Cardiac muscle cell (in vitro differentiated cells and primary cell): Measurements from ENCODE around the gene FHL3. TPM values are rescaled to one million over a fixed set of nuclear protein-coding genes. Genes with fewer than 3 reads are reported as not detected.

ENCODE experiments used
- DNase-seq, 2 donors: peaks; one replicate each; pipeline versions ENCODE4 v3.0.0 to v3.0.0-alpha.2; 2010 to 2017; ENCODE audit warnings: low read depth in 1 of 2, low spot score in 1 of 2
- H3K27ac ChIP-seq: fragments of 200-600 bp; sonication (generic); 2 replicates; pipeline ENCODE4 v1.5.1; 2016
- H3K27me3 ChIP-seq: fragments of 200-600 bp; sonication (generic); 2 replicates; pipeline ENCODE4 v1.6.0; 2016; ENCODE audit warnings: control low read depth
- H3K36me3 ChIP-seq: fragments of 200-600 bp; sonication (generic); 2 replicates; pipeline ENCODE4 v1.5.1; 2016; ENCODE audit warnings: control low read depth
- H3K4me1 ChIP-seq: fragments of 200-600 bp; sonication (generic); 2 replicates; pipeline ENCODE4 v1.8.1; 2017; ENCODE audit warnings: low read depth, mild to moderate bottlenecking, mixed run types
- H3K4me3 ChIP-seq: fragments of 200-600 bp; sonication (generic); 2 replicates; pipeline ENCODE4 v1.5.1; 2016; ENCODE audit warnings: mild to moderate bottlenecking
- H3K9me3 ChIP-seq: fragments of 200-600 bp; sonication (generic); 2 replicates; pipeline ENCODE4 v1.5.1; 2017; ENCODE audit warnings: low read depth, mild to moderate bottlenecking, control low read depth
- CTCF ChIP-seq: IDR thresholded peaks from 2 replicates; pipeline ENCODE4 v1.5.1; 2012; ENCODE audit warnings: low read depth, mild to moderate bottlenecking, low read length
- polyA plus RNA-seq: library from polyadenylated mRNA; unstranded; fragments of >200 nt; fragmentation: Nextera tagmentation; extraction: Ambion mirVana; gene quantifications from 2 replicates; pipeline ENCODE4 v1.2.1, GENCODE V29; 2016
- total RNA-seq: library from RNA; depleted of rRNA; stranded (reverse); fragments of >200 nt; gene quantifications from 2 replicates; pipeline ENCODE4 v1.2.3, GENCODE V29; 2016

The FHL3 gene
- total and polyA plus RNA-seq, 2 experiments from 2014 or later: 33.0 to 47.4 TPM

GRCh38 chr1:37995751-37996345 lies 9.5 kb downstream of the FHL3 start:
- no peaks in the 10 kb centered on the region for H3K27me3 ChIP-seq
- peak; percentile 65 to 97 for DNase-seq
- no peaks in the 10 kb centered on the region for H3K36me3 ChIP-seq
- no peak for TF ChIP-seq CTCF
- peak overlapping the region; percentile 19 for H3K4me3 ChIP-seq
- peak overlapping the region; percentile 84 for H3K27ac ChIP-seq
- peaks cover 12% of the 10 kb centered on the region for H3K4me1 ChIP-seq
- no peaks in the 10 kb centered on the region for H3K9me3 ChIP-seq

DNA sequence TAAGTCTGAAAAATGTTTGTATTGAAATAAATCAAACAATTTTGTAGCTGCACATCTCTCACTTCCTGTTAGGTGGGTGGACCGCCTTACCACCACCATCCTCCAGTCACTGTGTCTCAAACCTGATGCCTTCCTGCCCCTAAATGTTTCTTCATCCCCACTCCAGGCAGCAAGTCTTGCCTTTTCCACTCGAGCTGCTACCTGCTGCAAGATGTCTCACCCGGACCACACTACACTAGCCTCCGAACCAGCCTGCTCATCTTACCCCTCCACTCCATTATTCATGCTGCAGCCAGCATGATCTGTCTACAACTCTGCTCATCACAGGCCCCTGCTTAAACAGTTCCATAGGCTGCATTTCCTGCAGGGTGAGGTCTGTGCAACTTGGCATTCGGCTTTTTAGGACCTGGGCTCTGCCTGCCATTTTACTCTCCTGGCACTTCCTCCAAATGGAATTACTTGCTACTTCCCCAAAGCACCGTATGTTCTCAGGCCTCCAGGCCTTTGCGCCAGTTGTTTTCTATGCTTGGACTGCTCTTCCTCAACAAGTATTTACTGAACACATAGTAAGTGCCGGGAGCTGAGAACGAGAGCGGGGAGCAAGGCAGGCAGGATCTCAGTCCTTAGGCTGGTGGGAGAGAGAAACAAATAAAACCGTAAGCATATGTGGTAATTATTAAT lies 10.3 kb downstream of the FHL3 start:
- no peaks in the 10 kb centered on the region for H3K36me3 ChIP-seq
- peak overlapping the region; percentile 13 for H3K27ac ChIP-seq
- no peak for TF ChIP-seq CTCF
- H3K4me3 ChIP-seq: peak overlapping the region; percentile 19
- H3K4me1 ChIP-seq: peaks cover 7% of the 10 kb centered on the region
- H3K9me3 ChIP-seq: no peaks in the 10 kb centered on the region
- no peaks in the 10 kb centered on the region for H3K27me3 ChIP-seq
- no peak for DNase-seq

GRCh38 chr1:37989361-37989930 lies 15.9 kb downstream of the FHL3 start:
- DNase-seq: peak; percentile 38 to 46
- Histone ChIP-seq H3K9me3 (no peaks in the 10 kb centered on the region), H3K36me3 (peaks cover 24% of the 10 kb centered on the region), H3K4me3 (peak overlapping the region; percentile 82), H3K27me3 (no peaks in the 10 kb centered on the region), H3K4me1 (peaks cover 6% of the 10 kb centered on the region), H3K27ac (peak overlapping the region; percentile 63)
- TF ChIP-seq CTCF: no peak

DNA sequence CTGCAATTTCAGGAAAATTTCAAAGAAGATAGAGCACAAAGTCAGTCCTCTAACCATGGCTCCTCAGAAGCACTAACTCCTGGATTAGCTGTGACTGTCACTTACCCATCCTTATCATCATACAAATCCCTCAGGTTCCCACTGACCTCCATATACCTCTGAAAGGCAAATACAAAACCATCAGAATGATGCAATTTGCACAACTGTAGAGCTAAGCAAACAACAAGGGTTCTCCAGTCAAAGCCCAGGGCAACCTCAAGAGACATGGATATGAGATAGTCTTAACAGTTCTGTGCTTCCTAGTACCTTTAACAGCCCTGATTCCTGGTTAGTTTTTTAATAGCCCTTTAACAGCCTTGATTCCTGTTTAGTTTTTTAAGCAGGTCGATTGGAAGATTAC lies 17.6 kb downstream of the FHL3 start:
- no peaks in the 10 kb centered on the region for H3K9me3 ChIP-seq
- H3K27ac ChIP-seq: no peak overlapping the region
- no peaks in the 10 kb centered on the region for H3K27me3 ChIP-seq
- DNase-seq: no peak
- peaks cover 35% of the 10 kb centered on the region for H3K36me3 ChIP-seq
- no peak overlapping the region for H3K4me3 ChIP-seq
- no peak for TF ChIP-seq CTCF
- peaks cover 6% of the 10 kb centered on the region for H3K4me1 ChIP-seq

- no peaks in the 10 kb centered on the region for H3K27me3 ChIP-seq
- H3K36me3 ChIP-seq: peaks cover 67% of the 10 kb centered on the region
- H3K4me3 ChIP-seq: no peak overlapping the region
- no peak overlapping the region for H3K27ac ChIP-seq
- H3K9me3 ChIP-seq: no peaks in the 10 kb centered on the region
- no peak for DNase-seq
- TF ChIP-seq CTCF: no peak
- H3K4me1 ChIP-seq: peaks cover 1% of the 10 kb centered on the region
These were observed 21.8 kb downstream of the FHL3 start for GRCh38 chr1:37983546-37983945.
